NCI-H2081 (cell line): Measurements from ENCODE around the gene DOCK4.

Experiments
- DNase-seq, 2 experiments: peaks; one replicate each; lab custom pipeline; 2025; lab: John Stamatoyannopoulos, UW

DOCK4 gene

DNA sequence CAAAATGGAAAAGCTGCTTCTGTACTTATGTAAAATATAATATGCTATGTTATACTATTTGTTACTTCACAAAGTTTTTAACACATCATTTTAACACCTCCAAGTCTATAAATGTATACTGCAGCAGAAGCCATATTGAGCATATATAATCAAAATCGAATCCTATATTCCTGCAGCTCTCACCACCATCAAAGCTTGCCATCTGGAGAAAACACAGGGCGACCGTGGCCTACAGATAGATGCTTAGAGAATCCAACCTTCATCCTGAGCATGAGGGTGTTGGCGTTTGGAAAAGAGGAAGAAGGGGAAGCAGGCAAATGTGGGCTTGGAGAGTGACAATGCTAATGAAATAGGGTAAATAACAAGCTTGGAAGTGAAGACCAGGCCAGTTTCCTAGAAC, 385.2 kb downstream of the DOCK4 start:
- no peak for DNase-seq

DNA sequence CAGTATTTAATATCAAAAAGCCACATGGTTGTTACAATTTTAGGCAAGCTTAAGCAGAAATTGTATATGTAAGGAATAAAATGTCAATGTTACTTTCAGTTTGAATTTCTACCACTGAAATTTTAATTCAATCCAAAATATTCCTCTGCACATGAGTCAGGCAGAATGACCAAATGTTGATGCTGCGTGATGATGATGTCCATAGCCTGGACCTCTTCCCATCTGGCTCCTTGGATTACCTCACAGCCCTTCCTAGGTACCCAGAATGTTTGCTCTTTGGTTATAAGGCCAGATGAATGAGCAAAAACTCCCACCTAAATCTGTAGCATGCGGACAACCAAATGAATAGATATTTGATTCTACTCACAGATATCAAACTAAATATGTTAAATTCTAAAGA, 385.6 kb downstream of the DOCK4 start:
- DNase-seq, result no peak

DNA sequence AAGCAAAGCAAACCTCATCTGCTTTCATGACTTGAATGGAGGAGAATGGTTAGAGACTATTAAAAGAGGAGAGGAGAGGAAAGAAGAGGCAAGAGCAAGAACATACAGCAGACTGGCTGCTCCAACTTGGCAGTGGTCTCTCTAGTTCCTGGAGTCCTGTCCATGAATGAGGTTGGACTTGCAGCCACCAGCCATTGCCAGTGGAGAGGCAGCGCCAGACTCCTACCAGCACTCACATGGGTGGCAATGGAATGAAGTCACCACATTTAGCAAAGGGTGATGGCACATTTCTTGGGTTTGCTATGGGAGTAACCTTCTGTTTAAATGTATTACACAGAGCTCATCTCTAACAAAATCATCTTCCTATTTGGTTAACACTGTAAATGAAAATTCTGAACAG, 386.1 kb downstream of the DOCK4 start:
- DNase-seq, result no peak

DNA sequence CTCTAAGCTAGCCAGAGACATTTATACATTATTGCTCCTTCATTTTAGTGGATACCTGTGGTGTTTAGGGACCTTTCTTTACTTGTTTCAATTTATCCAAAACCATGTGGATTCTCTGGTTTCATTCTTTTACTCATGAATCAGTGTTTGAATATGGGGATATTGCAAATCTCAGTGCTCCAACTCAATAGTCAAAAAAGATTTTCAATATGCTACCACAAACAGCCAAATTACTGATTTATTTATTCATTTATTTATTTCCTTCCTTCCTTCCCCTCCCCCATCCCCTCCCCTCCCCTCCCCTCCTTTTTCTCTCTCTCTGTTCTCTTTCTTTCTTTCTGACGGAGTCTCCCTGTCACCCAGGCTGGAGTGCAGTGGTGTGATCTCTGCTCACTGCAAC, 390.8 kb downstream of the DOCK4 start:
- no peak for DNase-seq

DNA sequence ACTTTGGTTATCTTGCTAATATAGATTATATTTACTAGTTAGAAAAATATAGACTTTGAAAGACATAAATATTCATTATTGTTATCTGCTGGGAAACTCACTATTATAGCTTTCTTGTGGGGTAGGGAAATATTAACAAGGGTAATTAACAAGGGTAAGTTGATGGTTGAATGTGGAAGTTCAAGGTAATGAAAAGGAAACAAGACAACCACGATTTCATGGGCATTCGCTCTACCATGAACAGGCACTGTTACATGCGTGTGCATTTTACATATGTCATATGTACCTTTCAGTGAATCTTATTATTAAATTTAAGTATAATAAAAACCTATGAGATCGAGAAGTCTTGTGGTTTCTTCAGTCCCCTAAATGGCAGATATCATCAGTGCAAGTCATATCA, 392.9 kb downstream of the DOCK4 start:
- DNase-seq, result no peak

DNA sequence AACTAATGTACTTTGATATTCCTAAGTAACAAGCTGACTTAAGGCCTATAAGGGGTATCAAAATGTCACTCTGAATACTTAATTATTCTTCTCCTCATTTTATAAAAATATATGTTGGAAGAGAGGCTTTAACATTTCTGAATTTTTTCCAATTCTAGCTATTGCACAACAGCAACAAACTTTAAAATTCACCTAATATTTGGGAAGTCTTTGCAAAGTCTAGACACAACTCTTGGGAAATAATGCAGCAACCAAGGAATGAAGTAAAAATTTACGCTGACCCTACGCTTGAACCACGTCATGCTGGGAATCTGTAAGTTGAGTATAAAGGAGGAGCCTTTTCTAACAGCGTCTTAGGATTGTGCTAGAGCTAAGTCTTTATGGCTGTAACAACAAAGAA, 400.0 kb downstream of the DOCK4 start:
- no peak for DNase-seq

DNA sequence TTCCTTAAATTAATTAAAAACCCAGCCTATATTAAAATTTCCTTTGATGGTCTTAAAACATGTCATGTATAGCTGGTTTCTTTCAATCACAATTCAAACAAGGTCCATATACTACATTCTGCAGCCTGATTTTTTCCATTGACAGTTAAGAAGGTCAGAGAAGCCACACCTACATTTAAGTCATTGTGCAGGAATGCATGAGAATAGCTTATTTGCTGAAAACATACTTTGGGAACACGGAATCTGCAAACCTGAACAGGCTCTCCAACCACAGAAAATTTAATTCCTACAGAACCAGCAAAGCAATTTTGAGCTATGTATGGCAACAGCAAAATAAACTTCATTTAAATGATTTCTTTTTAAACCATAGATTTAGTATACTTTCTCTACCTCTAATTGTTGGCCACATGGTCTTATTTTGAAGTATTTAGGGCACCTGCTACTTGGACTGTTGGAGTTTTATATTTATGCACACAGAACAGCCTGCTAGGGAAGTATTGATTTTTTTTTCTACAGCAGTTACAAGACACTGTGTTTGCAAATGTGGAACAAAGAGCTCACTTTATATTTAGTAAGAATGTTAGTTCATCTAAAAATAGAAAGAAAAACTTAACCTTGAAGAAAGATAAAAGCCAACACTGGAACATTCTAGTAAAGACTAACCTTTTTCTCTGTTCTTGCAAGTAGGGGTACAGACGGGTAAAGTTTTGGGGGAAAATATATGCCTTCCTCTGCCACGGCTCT, 403.0 kb downstream of the DOCK4 start:
- no peak for DNase-seq

DNA sequence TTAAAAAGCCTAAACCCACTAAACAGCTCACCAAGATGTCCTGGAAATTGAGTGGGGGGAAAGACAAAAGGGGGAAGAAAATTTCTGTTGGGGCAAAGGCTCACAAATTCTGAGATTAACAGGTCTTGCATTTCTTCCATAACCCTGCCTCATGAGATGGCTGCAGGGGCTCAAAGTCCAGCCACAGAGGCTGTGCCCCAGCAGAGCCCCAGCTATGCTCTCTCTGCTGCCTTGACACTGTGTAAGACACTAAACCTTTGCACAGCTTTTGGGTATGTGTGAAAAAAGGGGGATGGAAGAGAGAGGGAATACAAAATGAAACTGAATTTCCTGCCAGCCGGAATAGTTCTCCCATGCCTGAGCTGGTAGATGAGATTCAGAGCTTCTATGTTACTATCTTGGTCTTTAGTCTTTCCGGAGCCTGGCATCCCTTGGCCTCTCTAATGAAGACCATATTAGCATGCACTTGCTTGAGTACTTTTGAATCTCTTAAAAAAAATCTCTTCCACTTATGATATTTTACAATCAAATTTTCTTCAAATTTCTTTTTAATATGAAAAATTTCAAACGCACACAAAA, 403.9 kb downstream of the DOCK4 start:
- no peak for DNase-seq

DNA sequence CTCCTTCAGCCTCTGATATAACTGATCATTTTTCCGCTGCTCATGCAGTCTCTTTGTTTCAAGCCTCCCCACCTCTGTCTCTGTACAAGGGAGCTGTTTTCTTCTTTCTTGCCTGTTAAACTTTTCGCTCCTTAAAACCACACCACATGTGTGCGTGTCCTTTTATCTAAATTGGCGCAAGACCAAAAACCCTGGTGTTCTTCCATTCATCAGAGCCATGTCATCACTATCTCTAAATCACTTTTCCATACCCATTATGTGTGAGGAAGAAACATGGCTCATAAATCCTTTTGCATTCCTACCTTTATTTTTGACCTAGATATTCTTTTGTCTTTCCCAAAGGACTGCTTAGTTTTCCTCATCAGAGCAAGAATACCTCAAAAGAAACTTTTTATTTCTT, 404.9 kb downstream of the DOCK4 start:
- DNase-seq, result no peak

DNA sequence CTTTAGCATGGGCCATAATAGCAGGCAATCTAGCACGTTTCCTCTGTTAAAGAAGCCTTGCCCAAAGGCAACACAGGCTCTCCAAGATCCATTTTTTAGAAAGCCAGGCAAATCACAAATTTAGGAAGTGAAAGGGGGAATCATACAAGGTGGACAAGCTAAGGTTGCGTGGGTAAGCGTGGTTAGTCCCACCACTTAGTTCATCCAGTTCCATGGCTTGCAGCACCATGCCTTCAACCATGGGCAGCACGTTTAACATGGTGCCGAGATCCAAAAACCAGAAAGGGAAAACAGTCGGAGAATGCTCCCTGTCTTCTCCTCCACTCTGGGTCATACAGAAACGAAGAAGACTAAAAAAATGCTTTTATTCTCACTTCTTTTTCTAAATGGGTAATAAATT, 409.5 kb downstream of the DOCK4 start:
- DNase-seq, result no peak

DNA sequence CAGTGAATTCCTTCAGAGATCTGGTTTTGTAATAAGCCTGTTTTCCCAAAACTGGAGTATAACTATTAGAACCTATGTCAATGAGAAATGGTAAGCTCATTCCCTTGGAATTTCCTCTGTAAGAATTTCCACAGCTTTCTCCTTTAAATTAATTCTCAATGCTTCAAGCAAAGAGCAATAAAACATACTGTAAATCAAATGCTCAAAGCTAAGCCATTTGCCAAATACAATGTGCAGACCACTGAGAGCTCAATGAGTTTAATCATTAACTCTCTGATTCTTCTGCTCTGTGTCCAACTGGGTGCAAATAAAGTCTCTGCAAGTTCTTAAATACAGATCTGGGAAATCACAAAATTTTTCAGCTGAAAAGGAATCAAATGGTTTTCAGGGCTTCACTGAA, 416.3 kb downstream of the DOCK4 start:
- no peak for DNase-seq

DNA sequence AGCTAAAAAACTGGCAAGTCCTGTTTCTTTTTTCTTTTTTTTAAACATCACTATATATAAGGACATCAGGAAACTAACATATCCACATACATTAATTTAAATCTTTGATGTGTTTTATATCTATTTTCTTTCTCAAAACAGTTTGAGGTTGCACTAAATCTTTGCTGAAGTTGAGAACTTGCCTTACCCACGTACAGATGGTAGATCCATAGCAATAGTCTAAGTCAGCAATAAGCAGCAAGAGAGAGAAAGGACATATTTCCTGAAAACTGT, 417.2 kb downstream of the DOCK4 start:
- no peak for DNase-seq

DNA sequence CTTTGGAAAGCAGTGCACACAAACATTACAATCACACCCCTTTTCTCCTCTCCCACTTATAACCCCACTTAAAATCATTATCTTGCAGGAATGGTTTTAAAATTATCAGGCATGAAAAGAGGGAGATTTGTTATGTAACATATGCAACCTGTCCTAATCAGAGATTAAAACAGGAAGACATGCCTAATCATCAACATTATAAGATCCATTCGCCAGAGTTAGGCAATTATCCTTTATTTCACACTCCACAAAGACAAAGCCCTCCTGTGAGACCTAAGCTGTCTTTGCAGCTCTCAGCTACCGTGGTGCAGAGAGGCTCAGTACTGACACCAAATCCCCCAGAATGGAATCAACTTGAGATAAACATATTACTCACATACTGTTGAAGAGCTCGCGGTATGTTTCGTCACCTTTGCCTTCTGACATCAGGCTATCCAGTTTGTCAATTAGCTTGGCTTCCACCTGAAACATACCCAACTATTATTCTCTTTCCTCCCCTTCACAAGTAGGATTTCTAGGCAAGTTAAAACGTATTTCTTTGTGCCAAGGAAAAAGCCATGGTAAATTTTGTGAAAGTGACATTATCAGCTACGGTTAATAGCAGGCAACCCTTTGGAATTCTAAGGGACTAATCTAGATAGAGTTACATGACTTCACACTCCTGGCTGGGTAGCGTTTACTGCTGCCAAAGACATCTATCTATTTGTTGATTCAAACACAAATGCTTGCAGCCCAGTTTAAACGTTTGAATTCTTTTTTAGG, 417.7 kb downstream of the DOCK4 start:
- DNase-seq, result peak in 1 of 2 experiments; percentile 23

DNA sequence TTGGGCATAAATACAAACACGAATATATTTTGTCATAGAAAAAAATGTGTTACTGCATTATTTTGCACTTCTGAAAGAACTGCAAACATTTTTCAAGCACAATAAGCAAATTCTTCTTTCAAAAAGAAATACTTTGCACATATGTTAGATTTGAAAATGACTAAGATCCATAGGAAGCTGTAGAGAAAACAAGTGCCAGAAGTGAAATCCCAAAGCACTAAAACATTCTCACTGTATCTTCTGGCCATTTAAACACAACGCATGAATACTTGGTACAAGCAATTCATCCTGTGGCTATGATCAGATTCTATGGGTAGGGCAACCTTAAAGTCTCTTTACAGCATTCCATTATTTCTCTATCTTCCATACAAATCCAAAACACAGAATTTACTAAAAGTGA, 418.5 kb downstream of the DOCK4 start:
- DNase-seq, result no peak

DNA sequence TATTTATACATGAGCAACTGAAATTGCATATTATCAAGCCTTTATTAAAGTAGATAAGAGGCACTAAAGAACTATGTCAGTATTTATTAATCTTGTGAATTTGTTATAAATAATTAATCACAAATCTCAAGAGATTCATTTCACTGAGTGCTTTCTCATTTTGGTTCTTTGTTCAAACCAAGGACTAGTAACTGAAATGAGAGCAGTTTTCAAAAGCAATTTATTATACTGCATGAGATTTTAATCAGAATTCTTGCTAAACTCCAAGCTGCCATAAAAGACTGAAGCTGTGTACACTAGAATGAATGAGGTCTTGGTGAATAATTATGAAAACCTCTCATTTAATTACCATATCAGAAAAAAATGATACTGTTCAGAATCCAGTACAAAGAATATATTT, 419.1 kb downstream of the DOCK4 start:
- no peak for DNase-seq

DNA sequence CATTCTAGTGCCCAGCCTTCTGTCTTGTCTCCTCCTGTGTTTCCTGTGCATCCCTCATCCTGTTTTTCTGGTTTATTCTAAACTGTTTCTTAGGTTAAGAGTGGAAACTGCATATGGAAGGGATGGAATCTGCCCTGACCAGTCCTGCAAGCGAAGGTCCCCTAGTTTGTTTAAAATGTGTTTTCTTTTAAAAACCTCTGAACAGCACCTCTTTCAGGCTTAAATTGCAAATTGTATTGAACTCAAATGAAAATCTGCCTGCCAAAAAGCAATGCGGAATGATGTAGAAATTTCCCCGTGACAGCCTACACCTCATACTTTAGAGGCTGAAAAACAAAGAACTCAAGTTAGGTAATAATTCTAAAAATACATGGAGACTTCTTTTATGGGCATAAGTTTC, 421.1 kb downstream of the DOCK4 start:
- no peak for DNase-seq

DNA sequence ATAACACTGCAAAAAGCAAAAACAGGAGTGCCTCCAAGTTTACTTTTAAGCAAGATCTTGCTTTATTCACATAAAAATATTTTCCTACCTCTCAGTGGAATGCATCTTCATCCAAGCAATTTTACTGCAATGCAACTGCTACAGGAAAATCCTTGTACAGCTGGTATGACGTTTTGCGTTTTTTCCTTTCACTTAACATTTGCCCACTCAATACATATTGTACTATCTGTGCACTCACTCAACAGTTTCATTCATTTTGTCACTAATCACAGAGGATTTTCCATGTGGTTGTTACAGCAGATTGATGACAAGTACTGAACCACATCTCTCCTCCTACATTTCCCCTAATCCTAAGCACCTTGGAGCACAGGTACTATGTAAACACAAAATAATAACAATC, 421.9 kb downstream of the DOCK4 start:
- peak in 1 of 2 experiments; percentile 44 for DNase-seq

DNA sequence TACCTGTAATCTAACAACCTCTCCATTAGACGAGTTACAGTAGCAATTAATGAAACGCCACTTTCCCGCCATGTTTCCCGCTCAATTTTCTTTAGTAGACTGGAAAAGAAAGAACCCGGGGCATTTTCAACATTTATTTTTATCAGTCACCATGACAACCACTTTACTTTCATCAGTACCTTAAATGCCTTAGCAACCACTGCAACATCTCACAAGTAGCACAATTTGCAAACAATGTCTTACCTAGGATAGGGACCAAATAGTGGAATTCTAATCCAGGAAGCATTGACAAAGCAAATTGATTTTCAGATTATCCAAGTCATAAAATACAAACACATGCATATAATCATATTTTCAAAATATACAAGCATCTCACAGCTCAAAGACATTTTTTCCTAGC, 422.3 kb downstream of the DOCK4 start:
- no peak for DNase-seq

DNA sequence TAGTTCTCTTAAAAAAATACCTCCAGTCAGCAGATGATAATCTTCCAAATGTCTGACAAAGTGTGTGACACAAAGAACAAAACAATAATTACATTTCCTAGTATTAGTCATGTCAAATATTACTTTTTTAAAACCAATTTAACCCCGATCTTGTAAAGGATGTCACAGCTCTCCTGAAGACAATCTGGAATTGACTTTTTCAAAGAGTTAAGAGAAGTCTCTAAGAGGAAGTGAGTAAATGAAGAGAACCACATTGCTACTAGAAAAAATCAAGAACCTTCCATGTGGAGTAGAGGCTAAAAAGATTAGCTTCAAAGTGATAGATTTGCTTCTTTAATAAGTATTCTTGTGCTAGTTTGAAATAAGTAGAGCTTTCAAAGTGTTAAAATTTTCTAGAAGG, 425.7 kb downstream of the DOCK4 start:
- DNase-seq, result no peak

DNA sequence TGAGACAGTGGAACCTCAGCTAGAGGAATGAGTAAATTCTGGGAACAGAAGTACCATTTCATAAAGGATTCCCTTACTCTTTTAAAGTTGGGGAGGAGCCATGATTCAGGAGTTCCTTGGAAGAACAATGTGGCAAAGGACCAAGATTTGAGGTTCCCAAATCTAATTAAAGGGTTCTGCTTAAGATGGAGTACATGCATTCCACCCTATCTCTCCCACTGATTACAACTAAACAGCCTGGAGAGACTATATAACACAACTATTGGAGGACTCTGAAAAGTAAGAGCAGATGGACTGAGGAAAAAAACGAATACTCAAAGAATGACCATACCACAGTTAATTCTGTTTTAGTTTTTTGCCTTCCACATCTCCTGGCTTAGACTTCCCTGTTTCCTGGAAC, 431.0 kb downstream of the DOCK4 start:
- no peak for DNase-seq

DNA sequence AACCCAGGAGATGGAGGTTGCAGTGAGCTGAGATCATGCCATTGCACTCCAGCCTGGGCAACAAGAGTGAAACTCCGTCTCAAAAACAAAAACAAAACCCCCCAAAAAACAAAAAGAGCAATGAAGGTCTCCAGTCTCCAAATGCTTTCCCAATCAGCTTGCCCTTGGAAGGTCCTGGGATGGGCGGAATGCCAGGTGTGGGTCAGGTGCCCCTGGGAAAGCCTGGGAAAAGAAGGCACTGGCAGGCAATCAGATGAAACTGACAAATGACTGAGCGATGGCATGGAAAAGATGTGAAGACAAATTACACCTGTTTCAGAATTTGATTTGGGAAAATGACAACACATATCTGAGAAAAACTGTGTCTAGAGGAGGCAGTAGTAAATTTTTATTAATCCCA, 433.5 kb downstream of the DOCK4 start:
- DNase-seq, result no peak

DNA sequence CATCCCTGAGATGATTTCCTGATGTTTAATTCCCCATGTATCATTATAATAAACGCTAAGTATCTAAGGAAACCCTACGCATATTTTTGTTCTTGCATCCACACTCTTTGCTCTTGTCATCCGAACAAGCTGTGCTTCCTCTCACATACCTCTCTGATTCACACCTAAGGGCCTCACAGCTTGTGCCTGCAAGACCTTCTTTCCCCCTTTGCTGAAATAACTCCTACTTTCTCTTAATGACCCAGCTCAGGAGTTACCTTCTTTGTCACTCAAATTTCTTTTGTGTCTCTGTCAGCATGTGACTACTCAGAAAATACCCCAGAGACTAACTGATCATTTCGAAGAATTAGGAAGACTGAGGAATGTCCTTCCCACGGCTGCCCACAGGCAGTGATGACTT, 434.6 kb downstream of the DOCK4 start:
- DNase-seq, result no peak

DNA sequence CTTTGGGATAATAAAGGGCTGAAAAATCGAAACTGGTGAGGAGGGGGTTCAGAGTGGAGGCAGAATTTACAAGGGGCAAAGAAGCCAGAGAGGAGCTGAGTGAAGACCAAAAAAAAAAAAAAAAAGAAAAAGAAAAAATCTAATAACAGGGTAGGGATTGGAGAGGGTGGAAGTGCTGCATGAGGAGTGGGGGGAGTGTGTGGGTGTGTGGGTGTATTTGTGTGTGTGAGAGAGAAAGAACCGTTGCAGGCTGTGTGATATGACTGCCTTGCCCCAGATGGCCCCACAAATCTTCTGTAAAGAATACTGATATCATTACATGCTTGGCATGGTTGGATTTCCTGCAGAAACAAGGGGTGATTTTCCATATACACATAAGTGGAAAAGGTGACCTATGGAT, 436.1 kb downstream of the DOCK4 start:
- DNase-seq, result no peak
